Endodermal cell (in vitro differentiated cells): Measurements from ENCODE around the gene MYL12B. TPM values are rescaled to one million over a fixed set of nuclear protein-coding genes. Genes with fewer than 3 reads are reported as not detected.
"Not testable (repeated sequence)": the region's sequence is repeated elsewhere in the genome, so short reads cannot be mapped to it uniquely, and the experiment has no call there.

Experiments used
- DNase-seq: peaks from one replicate; pipeline ENCODE4 v3.0.0-alpha.2; 2017
- H3K27ac ChIP-seq: 2 replicates; pipeline ENCODE4 v1.5.1; 2013; ENCODE audit warnings: mild to moderate bottlenecking, low read depth, low read length, moderate library complexity
- H3K27me3 ChIP-seq: 2 replicates; pipeline ENCODE4 v1.6.1; 2013; ENCODE audit warnings: mild to moderate bottlenecking, low read length, moderate library complexity; ENCODE audit not compliant: insufficient read depth, control insufficient read depth, poor library complexity, severe bottlenecking
- H3K36me3 ChIP-seq: 2 replicates; pipeline ENCODE4 v1.7.0; 2013; ENCODE audit warnings: mild to moderate bottlenecking, low read length, moderate library complexity; ENCODE audit not compliant: control insufficient read depth, insufficient read depth
- H3K4me1 ChIP-seq: one replicate; pipeline ENCODE4 v1.7.0; 2013; ENCODE audit warnings: low read length; ENCODE audit not compliant: control insufficient read depth, insufficient read depth
- H3K4me3 ChIP-seq: 2 replicates; pipeline ENCODE4 v1.5.1; 2013; ENCODE audit warnings: mild to moderate bottlenecking, low read length, moderate library complexity
- H3K9ac ChIP-seq: 2 replicates; pipeline ENCODE4 v1.6.1; 2013; ENCODE audit warnings: mild to moderate bottlenecking, low read length, moderate library complexity; ENCODE audit not compliant: poor library complexity, severe bottlenecking; ENCODE audit errors: extremely low read depth
- H3K9me3 ChIP-seq: 2 replicates; pipeline ENCODE4 v1.6.1; 2013; ENCODE audit warnings: mild to moderate bottlenecking, low read length, moderate library complexity; ENCODE audit not compliant: control insufficient read depth
- H3K27ac Mint-ChIP-seq: 2 replicates; pipeline ENCODE4 v1.8.0; 2020; ENCODE audit warnings: mixed read lengths
- H3K27me3 Mint-ChIP-seq: 2 replicates; pipeline ENCODE4 v1.8.0; 2021; ENCODE audit warnings: mild to moderate bottlenecking, mixed read lengths; ENCODE audit not compliant: insufficient read depth
- H3K36me3 Mint-ChIP-seq: 2 replicates; pipeline ENCODE4 v1.8.0; 2020; ENCODE audit warnings: low read depth, mixed read lengths
- H3K4me1 Mint-ChIP-seq: 2 replicates; pipeline ENCODE4 v1.8.0; 2020; ENCODE audit warnings: mixed read lengths
- H3K4me3 Mint-ChIP-seq: 2 replicates; pipeline ENCODE4 v1.8.0; 2020; ENCODE audit warnings: mild to moderate bottlenecking, moderate library complexity, mixed read lengths
- H3K9me3 Mint-ChIP-seq: 2 replicates; pipeline ENCODE4 v1.8.0; 2020; ENCODE audit warnings: mild to moderate bottlenecking, mixed read lengths
- CTCF ChIP-seq: fragments of 200-600 bp; sonication (generic); conservative IDR thresholded peaks from 2 replicates; pipeline ENCODE4 v1.5.0; 2021; ENCODE audit warnings: antibody characterized with exemption, mild to moderate bottlenecking
- WGBS, 2 experiments: methylation state at CpG; one replicate each; pipeline versions ENCODE4 v1.1.5 to v1.1.7; 2013; ENCODE audit warnings: missing lambda C conversion rate in 2 of 2, mixed read lengths in 1 of 2; ENCODE audit not compliant: insufficient coverage in 1 of 2, insufficient read length in 1 of 2; 5-methylcytosine and 5-hydroxymethylcytosine counted together
- total RNA-seq, 2 donors: library from RNA; stranded (reverse); fragmentation: NEBNext Ultra II Directional in 1 of 2; extraction: Animal tissue kit (Norgen Biotek cat#: 25700) in 1 of 2; gene quantifications; 2 replicates in 1 of 2; 3 replicates in 1 of 2; pipeline ENCODE4 v1.2.1, GENCODE V29; 2021

Gene MYL12B
- total RNA-seq, 2 donors from 2014 or later: 190 to 198 TPM

GRCh38 chr18:3219631-3220335, 42.1 kb upstream of the MYL12B start, which contains the start of gene MYOM1:
Gene MYOM1 (minus strand): TSS chr18:3219968. CDS start chr18:3215223, 4,745 bp downstream.
- peaks cover 16% of the 10 kb centered on the region for H3K9me3 ChIP-seq
- Mint-ChIP-seq H3K36me3 (no peaks in the 10 kb centered on the region), H3K9me3 (no peaks in the 10 kb centered on the region), H3K4me1 (peaks cover 38% of the 10 kb centered on the region), H3K27ac (peak within 1 kb of the TSS; percentile 53), H3K27me3 (no peaks in the 10 kb centered on the region), H3K4me3 (no peak within 1 kb of the TSS)
- peak within 1 kb of the TSS; percentile 34 for H3K9ac ChIP-seq
- DNase-seq: no peak
- H3K4me1 ChIP-seq: peaks cover 23% of the 10 kb centered on the region
- peak within 1 kb of the TSS; percentile 8 for H3K4me3 ChIP-seq
- H3K27ac ChIP-seq: no peak within 1 kb of the TSS
- no peaks in the 10 kb centered on the region for H3K36me3 ChIP-seq
- H3K27me3 ChIP-seq: no peaks in the 10 kb centered on the region
- 87 to 88% methylated on average over 5 to 9 of the region's 9 CpGs for WGBS, 2 experiments
- no peak for TF ChIP-seq CTCF

- WGBS, 2 experiments: 92 to 96% methylated on average over 2 to 4 of the region's 4 CpGs
- peaks cover 38% of the 10 kb centered on the region for H3K4me1 Mint-ChIP-seq
- not testable (repeated sequence) for H3K27ac Mint-ChIP-seq, H3K9ac ChIP-seq, H3K4me3 ChIP-seq, H3K4me3 Mint-ChIP-seq, H3K9me3 Mint-ChIP-seq, H3K27me3 ChIP-seq, H3K27ac ChIP-seq, H3K27me3 Mint-ChIP-seq, DNase-seq, H3K36me3 ChIP-seq, H3K36me3 Mint-ChIP-seq
- H3K9me3 ChIP-seq: peaks cover 14% of the 10 kb centered on the region
- peaks cover 23% of the 10 kb centered on the region for H3K4me1 ChIP-seq
These were observed 41.1 kb upstream of the MYL12B start for GRCh38 chr18:3220868-3221267.

GRCh38 chr18:3221496-3221895, 40.4 kb upstream of the MYL12B start:
- Mint-ChIP-seq H3K4me1 (peaks cover 38% of the 10 kb centered on the region), H3K9me3 (no peaks in the 10 kb centered on the region), H3K36me3 (no peaks in the 10 kb centered on the region), H3K27me3 (no peaks in the 10 kb centered on the region), H3K27ac (no peak overlapping the region), H3K4me3 (no peak overlapping the region)
- 94 to 97% methylated on average over 6 of the region's 6 CpGs for WGBS, 2 experiments
- no peaks in the 10 kb centered on the region for H3K27me3 ChIP-seq
- no peak overlapping the region for H3K27ac ChIP-seq
- H3K4me1 ChIP-seq: peaks cover 23% of the 10 kb centered on the region
- no peak overlapping the region for H3K9ac ChIP-seq
- peaks cover 8% of the 10 kb centered on the region for H3K9me3 ChIP-seq
- TF ChIP-seq CTCF: no peak
- H3K4me3 ChIP-seq: no peak overlapping the region
- DNase-seq: no peak
- H3K36me3 ChIP-seq: no peaks in the 10 kb centered on the region
